ENCODE data around the gene COL5A1. TPM values are rescaled to one million over a fixed set of nuclear protein-coding genes. Genes with fewer than 3 reads are reported as not detected.

COL5A1 gene
- total RNA-seq, 1 experiment from 2014 or later = 5.4 TPM

DNA sequence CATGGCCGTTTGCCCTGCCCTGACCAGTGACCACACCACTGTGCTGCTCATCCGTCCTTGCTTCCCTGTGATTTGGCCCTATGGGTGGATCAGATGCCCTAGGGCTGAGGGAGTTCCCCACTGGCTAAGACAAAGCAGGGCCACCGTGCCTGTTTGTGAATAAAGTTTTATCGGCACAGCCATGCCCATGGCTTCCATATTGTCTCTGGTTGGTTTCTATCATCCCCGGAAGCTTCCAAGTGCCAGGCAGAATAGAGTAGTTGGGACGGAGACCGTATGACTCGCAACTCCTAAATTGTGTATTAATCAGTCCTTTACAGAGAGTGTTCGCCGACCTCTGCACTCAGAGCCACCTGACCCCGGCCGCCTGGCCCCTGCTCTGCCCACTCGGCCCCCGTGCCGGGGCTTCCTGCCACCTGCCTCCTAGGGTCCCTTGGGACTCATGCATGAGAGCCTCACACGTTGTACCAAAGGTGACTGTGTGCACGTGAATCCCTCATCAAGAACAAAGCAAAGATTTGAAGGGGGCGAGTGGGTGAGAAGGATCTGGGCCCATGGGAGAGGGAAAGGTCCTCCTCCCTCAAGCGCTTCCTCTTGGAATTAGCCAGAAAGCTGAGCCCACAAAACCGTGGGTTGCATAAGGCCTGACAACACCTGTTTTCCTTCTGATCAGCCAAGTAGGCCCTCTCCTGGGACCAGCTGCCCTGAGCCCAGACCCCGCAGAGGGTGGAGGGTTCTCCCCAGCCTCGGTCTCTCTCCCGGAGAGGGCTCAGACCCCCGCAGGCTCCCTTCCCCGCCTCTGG lies 227.3 kb downstream of the COL5A1 start:
- DNase-seq (ENCODE audit: low read depth) = no peak

DNA sequence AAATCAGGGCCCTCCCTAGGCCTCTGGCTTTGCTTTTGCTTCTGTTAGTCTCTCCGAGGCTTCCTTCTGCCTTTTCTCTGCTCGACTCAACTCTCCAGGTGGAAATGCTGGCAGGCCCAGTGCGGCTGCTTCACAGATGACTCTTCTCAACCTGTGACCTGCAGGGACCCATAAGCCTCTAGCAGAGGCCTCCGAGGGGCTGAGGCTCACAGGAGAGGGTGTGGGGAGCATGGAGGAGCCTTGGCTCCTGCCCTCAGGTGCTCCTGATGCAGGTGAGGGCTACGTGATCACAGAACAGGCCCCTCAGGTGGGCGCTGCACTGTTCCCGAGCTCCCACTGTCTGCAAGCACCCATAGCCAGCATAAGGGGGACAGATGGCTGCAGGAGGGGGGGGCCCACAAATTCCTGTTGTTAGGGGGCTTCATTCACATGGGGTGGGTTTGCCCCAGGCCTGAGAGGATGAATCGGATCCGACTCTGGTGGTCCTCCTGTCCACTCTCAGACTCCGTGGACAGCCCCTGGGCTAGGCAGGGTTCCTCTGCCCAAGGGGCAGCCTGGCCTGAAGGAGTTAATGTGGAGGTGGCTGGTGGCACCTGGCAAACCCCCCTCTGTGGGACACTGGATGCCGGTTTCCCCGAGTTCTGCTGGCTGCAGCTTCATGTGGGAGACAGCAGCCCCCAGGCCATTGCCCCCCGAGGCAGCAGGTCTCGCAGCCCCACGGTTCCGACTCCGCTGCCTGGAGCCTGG lies 228.1 kb downstream of the COL5A1 start:
- no peak for DNase-seq (ENCODE audit: low read depth)

DNA sequence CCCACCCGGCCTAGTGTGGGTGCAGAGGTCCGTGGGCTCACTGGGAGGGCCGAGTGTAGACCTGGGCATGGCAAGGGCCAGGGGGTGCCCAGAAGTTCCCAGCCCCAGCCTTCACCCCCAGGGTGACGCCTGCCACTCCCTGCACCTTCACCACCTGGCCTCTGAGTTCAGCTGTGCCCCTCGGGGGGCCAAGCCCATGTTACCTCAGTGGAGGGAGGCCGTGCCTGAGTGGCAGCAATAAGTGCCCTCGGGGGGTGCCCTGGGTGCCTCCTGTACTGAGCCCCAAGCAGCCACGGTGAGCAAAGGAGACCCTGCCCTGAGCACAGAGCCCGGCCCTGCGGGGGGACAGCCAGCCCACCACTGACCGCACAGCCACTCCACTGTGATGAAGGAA lies 228.7 kb downstream of the COL5A1 start:
- DNase-seq (ENCODE audit: low read depth) = no peak

DNA sequence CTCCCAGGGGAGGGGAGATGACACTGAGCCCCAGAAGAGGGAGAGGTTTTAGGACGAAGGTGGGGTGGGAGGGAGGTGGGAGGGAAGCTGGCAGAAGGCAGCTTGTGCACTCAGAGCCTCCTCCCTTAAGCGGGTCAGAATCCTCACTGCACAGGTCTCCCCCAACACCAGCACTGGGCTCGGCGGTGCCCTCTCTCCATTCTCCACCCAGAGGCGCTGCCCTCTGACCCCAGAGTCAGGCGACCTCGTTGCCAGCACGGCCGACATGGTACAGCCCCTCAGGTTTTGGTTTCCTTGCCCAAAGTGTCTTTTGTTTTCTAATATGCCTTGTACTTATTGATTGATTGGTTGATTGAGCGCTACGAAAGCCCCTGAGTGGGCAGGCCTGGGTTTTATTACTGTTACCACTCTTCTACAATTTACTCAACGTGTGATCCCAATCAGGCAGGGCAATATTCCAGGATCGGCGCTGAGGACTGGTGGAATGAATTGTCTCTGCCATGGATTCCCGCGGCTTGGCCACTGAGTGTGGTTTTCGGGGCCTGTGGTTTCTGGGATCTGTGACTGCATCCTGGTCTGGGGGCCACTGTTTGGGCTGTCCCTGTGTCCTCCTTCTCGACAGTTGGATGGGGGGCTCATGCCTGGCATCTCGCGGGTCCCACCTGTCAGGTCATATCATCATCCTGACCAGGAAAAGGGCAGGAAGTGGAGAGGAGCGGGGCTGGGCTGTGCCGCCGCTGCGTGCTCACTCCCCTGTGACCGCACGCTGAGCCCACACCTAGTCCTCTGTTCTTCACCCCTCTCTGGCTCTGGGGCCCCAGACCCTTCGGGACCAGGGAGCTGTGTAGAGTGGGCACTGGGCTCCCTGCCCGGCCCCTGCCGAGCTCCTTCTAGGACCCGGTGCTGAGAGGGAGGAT lies 229.4 kb downstream of the COL5A1 start:
- DNase-seq (ENCODE audit: low read depth) = peak; percentile 42

DNA sequence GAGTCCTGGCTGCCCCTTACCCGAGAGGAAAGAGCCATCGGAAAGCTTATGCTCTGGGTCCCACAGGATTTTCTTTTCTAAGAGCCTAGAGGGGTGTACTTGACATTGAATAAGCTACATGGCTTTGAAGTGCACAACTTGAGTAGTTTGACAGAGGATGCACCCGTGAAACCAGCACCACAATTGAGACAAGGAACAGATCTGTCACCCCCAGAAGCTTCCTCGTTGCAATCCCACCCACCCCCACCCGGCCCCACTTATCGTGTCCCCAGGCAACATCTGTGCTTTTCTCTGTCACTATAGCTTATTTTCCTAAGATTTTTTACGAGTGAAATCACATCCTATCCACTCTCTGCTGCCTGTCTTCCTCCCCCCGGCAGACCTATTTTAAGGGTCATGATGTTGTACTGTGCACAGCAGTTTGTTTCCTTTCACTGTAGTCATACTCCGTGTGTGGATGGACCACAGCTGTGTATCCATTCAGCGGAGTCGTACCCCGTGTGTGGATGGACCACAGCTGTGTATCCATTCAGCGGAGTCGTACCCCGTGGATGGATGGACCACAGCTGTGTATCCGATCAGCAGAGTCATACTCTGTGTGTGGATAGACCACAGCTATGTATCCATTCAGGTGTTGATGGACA lies 230.2 kb downstream of the COL5A1 start:
- no peak for DNase-seq (ENCODE audit: low read depth)

DNA sequence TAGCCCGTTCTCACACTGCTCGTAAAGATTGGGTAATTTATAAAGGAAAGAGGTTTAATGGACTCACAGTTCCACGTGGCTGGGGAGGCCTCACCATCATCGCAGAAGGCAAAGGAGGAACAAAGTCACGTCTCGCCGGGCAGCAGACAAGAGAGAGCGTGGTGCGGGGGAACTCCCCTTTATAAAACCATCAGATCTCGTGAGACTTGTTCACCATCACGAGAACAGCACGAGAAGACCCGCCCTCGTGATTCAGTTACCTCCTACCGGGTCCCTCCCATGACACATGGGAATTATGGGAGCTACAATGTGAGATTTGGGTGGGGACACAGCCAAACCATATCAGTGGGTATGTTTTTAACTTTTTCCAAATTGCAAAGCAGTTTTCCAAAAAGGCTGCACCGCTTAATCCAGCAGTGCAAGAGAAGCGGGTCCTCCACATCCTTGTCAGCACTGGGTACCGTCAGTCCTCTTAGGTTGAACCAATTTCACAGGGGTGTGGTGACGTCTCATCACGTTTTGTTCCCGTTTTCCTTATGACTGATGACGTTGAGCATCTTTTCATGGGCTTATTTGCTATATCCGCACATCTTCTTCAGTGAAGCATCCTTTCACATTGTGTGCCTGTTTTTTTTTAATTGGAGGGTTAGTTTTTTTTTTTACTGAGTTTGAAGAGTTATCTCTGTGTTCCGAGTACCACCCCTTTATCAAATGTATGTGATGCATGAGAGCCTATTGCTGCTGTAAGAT lies 231.1 kb downstream of the COL5A1 start:
- DNase-seq (ENCODE audit: low read depth) = peak; percentile 88

DNA sequence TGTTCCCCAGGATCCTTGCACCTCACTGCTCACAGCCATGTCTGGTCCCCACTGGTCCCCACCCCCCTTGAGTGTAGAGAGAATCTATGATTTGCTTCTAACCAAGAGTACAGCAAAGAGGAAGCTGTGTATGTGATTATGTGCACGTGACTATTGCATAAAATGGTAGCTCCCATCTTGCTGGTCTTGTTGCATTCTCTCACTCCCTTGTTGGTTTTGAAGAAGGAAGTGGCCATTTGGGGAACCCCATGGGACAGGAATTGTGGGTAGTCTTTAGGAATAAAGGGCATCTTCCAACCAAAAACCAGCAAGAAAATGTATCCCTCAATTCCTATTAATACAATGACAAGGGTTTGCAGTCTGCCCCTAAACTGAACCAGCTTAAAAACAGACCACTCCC lies 233.8 kb downstream of the COL5A1 start:
- no peak for DNase-seq (ENCODE audit: low read depth)

DNA sequence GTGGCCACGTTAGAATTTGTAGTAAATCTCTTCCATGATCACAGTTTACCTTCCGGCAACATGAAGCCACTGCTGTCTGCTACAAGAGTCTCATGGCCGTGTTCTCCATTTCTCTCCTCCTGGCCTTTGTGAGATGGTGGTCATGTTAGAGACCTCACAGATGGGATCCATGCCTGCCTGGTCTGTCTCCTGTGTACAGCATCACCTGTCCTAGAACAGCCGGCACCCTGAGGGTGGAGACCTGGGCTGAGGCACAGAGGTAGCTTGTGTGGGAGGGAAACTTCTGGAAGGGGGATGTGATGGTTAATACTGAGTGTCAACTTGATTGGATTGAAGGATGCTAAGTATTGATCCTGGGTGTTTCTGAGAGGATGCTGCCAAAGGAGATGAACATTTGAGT lies 235.9 kb downstream of the COL5A1 start:
- DNase-seq (ENCODE audit: low read depth) = no peak

DNA sequence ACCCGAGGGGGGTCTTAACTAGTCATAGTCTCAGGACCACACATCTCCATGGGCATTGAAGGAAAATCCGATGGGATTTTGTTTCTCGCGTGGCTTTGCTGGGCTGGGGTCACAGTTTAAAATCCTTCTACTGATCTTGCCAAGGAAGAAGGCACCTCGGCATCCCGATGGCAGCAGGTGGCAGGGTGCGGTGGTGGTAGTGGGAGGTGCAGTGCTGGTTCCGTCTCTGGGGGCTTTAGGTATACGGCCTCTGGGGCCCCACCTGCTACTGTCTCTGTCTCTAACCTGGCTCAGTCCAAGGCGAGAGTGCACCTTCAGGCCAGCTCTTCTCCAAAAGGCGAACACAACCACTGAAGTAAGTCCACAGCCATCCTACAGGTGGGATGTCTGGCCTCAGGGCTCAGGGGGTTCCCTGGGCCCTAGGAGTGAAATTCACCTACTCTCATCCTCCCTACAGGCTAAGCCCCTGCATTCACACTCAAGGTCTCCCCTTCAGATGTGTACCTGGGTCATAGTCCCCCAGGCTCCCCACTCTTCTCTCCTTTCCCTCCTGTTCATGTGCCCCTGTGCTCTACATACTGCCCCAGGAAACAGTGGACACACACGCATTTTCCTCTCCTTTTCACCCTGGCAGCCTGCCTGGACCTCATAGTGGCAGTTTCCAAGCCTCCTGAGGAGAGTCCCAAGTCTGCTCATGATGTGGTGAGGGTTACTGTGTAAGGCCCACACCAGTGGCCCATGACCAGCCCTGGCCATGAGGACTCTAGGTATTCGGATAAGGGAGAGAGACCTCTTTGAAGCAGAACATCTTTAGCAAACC lies 238.3 kb downstream of the COL5A1 start:
- DNase-seq (ENCODE audit: low read depth) = no peak

DNA sequence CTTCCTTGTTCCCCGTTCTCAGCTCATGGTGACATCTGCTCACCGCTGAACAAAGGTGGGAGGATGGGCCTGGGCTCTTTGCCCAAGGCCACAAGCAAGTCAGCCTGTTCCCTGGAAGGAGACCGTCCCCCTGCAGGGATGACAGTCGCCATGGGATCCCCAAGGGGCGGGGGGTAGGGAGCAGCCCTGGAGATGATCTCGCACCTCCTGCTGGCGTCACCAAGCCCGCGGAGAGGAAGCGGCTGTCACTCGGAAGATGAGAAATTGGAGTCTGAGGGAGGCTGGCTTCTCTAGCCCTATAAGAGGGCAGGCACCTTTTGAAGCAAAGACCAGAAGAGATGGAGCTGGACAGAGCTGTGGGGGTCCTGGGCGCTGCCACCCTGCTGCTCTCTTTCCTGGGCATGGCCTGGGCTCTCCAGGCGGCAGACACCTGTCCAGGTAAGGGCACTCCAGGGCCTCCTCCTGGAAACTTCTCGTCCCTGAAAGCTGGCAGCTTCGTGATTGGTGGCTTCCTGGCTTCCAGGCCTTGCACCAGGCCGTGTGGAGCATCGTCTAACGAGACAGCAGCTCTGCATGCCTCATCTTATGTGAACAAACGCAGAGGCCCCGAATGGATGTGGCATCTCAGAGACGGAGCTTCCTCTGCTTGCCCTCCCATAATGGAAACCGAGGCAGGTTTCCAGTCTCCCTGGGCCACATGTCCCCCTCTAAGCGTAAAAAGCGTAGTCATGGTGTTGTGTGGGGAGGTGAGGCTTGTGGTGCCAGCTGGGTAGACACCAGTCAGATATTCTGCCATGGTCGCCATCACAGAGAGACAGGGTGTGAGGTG lies 239.1 kb downstream of the COL5A1 start, which contains the start of gene FCN2:
Gene FCN2 (plus strand): TSS at position 327 of the 829 bp plus-strand sequence. CDS start 12 bp downstream, at position 339.
- no peak for DNase-seq (ENCODE audit: low read depth)

DNA sequence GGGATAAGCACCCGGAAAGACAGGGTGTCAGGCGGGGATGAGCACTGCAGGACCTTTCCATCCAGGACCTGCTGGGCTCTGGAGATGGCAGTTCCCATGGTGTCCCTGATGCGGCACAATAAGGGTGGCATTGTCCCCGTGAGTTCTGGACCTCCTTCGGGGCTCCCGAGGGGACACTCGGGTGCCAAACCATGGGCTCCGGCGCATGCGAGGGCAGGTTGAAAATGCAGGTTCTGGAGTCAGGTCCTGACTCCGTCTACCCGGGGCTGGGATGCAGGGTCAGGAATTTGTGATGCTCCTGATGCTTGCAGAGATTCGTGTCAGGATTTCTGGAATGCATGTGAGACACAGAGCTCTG lies 239.7 kb downstream of the COL5A1 start:
- no peak for DNase-seq (ENCODE audit: low read depth)

DNA sequence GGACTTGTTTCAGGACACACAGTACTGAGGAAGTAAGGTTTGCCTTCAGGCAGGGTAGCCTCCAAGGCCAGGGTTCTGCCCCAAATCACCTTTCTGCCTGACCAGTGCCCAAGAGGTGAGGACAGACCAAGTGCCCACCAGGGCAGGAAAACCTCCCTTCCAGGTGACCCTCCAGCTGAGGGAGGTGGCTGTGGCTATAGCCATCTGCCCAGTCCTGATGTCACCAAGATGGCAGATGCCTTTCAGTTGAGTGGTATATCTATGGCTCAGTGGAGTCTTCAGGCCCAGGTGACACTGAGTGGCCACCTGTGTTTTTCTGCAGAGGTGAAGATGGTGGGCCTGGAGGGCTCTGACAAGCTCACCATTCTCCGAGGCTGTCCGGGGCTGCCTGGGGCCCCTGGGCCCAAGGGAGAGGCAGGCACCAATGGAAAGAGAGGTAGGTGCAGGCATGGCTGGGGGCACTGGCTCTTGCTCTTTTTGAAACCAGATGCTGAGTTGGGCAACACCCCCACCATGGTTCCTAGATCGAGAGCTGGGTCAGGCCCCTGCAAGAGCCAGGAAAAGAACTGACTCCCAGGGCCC lies 240.7 kb downstream of the COL5A1 start:
- DNase-seq (ENCODE audit: low read depth) = no peak

DNA sequence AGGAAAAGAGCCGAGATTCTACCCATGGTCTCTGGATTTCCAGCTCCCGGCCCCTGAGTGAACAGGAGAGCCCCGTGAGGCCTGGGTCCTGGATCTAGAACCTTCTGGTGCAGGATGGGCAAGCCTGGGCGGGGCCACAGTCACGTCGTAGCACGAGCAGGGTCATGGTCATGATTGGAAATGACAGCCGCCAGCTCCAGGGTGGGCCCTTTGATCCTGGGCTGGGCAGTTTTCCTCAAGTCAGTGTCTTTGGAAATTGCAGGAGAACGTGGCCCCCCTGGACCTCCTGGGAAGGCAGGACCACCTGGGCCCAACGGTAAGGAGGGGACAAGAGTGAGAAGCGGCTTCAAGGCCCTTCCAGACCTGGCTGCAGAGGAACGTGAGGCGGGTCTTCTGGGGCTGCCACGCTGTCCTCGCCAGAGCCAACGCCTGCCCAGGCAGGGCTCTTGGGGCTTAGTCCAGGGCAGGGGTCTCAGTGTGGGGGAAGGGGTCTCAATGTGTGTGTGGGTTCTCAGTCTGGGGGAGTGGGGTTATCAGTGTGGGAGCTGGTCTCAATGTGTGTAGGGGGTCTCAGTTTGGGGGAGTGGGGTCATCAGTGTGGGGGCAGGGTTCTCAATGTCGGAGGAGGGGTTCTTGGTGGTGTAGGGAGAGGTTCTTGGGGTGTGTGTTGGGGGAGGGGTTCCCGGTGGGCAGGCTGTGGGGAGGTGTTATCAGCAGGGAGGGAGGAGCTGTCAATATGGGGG lies 241.6 kb downstream of the COL5A1 start:
- no peak for DNase-seq (ENCODE audit: low read depth)

DNA sequence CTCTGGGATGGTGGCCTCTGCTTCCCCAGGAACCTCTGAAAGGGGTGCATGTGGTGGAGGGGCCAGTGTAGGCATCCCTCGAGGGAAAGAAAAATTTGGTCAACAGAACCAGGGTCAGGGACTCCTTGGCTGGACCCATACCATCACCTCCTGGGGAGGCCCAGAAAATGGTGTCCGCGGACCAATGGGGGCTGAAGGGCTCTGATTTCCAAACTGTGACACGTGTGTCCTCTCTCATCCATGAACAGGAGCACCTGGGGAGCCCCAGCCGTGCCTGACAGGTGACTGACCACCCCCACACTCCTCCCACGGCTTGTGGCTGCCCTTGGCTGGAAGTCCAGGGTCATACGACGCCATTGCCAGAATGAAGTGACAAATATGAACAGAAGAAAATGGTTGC lies 242.9 kb downstream of the COL5A1 start:
- no peak for DNase-seq (ENCODE audit: low read depth)

DNA sequence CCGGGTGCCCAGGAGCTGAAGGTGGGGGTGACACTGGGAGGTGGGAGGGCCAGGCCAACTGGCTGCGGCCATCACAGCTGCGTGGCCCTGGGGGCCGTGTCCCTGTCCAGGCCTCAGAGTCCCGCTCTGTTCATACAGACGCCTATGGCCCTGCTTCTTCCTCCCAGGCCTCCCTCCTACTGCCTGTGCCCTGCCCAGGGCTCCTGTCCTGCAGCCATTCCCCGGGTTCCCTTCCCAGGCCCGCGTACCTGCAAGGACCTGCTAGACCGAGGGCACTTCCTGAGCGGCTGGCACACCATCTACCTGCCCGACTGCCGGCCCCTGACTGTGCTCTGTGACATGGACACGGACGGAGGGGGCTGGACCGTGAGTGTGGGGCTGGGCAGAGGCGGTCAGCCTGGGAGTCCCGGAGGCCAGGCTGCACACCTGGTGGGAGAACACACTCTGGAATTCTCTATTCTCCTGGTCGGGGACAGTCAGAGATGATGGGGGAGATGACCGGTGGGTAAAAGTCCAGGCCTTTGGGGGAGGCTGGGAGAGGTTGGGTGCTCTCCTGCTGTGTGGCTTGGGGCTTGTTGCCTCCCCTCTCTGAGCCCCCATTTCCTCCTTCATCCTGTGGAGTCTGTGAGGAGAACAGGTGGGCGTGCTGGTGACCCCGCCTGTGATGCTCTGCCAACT lies 243.5 kb downstream of the COL5A1 start:
- no peak for DNase-seq (ENCODE audit: low read depth)

DNA sequence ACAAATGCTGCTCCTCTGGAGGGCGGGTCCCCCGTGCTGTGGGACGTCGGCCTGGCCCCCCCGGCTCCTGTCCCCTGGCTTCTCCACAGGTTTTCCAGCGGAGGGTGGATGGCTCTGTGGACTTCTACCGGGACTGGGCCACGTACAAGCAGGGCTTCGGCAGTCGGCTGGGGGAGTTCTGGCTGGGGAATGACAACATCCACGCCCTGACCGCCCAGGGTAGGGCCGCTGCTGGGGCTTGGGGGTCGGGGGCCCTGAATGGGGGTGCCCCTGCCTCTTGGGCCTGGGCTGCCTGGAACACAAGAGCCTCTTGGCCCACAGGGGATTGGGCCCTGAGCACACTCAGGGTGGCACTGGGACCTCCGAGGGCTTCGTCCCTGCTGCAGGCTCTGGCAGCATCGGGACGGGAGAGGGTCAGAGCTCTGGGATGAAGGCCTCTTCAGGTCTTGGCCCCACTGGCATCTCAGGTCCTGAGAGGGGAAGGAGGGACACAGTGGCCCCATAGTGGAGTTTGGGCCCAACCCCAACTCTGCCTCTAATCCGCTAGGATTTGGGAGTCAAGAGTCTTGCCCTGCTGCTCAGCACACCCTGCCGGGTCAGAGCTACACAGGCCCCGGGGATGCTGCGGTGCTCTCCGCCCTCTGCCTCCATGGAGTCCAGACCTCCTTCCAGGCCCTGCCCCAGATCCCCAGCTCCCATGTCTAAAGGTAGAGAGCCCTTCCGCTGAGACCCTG lies 244.2 kb downstream of the COL5A1 start:
- DNase-seq (ENCODE audit: low read depth) = no peak

Measured in HT1080 (cell line).